Hepatocyte (in vitro differentiated cells): ENCODE results near the gene REXO5.

Experiments used
- EZH2 ChIP-seq: fragments of 200-600 bp; sonication (generic); IDR thresholded peaks from 2 replicates; pipeline ENCODE4 v1.6.1; 2016; ENCODE audit warnings: antibody characterized with exemption, mild to moderate bottlenecking, borderline replicate concordance
- TF ChIP-seq, protein P1 (sequence below): fragments of 200-600 bp; sonication (generic); IDR thresholded peaks from 2 replicates; pipeline ENCODE4 v1.5.1; 2016; ENCODE audit warnings: antibody characterized with exemption, mild to moderate bottlenecking; ENCODE audit not compliant: poor library complexity

DNA sequence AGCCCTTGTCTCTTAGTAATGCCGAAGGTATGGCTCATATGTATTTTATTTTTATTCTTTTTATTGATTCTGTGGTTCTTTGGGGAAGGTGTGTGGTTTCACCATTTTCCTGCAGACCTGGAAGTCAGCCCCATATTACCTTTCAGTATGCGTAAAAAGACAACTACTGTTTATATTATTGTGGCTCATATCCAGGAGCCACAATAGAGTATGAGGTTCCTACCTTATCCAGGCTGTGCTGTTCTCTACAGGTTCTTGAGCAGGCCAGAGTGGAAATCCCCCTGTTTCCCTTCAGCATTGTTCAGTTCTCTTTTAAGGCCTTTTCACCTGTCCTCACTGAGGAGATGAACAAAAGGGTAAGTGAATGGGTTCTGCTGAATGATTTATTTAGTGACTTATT, 33.2 kb downstream of the REXO5 start:
- TF ChIP-seq, protein P1, sequence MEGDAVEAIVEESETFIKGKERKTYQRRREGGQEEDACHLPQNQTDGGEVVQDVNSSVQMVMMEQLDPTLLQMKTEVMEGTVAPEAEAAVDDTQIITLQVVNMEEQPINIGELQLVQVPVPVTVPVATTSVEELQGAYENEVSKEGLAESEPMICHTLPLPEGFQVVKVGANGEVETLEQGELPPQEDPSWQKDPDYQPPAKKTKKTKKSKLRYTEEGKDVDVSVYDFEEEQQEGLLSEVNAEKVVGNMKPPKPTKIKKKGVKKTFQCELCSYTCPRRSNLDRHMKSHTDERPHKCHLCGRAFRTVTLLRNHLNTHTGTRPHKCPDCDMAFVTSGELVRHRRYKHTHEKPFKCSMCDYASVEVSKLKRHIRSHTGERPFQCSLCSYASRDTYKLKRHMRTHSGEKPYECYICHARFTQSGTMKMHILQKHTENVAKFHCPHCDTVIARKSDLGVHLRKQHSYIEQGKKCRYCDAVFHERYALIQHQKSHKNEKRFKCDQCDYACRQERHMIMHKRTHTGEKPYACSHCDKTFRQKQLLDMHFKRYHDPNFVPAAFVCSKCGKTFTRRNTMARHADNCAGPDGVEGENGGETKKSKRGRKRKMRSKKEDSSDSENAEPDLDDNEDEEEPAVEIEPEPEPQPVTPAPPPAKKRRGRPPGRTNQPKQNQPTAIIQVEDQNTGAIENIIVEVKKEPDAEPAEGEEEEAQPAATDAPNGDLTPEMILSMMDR = no peak
- no peak for TF ChIP-seq EZH2
